CD4-positive, alpha-beta memory T cell (primary cell): ENCODE measurements around the gene ZNF345. TPM values are rescaled to one million over a fixed set of nuclear protein-coding genes. Genes with fewer than 3 reads are reported as not detected.

Experiments
- CTCF ChIA-PET: fragments of 350-600 bp; sonication (Branson Sonifier 250); formaldehyde crosslinking; loops from one replicate; lab custom pipeline; 2021; ENCODE audit warnings: inconsistent platforms; ENCODE audit not compliant: partially characterized antibody; lab: Charles Lee
- POLR2A ChIA-PET: fragments of 350-600 bp; sonication (Branson Sonifier 250); formaldehyde crosslinking; loops from one replicate; lab custom pipeline; 2021; ENCODE audit not compliant: partially characterized antibody; lab: Charles Lee
- DNase-seq, 5 donors: peaks; one replicate each; pipeline versions ENCODE4 v3.0.0 to v3.0.0-alpha.2; 2020 to 2022; ENCODE audit warnings: mixed read lengths in 1 of 5
- H3K27ac ChIP-seq: one replicate; pipeline ENCODE4 v1.7.0; 2013; ENCODE audit warnings: low read depth, low read length
- H3K27me3 ChIP-seq: 2 replicates; pipeline ENCODE4 v1.7.0; 2013; ENCODE audit warnings: mild to moderate bottlenecking, low read length, moderate library complexity; ENCODE audit not compliant: insufficient read depth
- H3K36me3 ChIP-seq: 2 replicates; pipeline ENCODE4 v1.7.0; 2013; ENCODE audit warnings: mild to moderate bottlenecking, low read length, moderate library complexity; ENCODE audit not compliant: insufficient read depth
- H3K4me1 ChIP-seq: 2 replicates; pipeline ENCODE4 v1.7.0; 2013; ENCODE audit warnings: mild to moderate bottlenecking, low read length, moderate library complexity; ENCODE audit not compliant: insufficient read depth
- H3K4me3 ChIP-seq, 2 donors: one replicate each; pipeline ENCODE4 v1.7.0; 2013; ENCODE audit warnings: low read length in 2 of 2, mild to moderate bottlenecking in 1 of 2
- H3K9me3 ChIP-seq, 2 donors: one replicate each; pipeline ENCODE4 v1.7.0; 2013; ENCODE audit warnings: low read length in 2 of 2, control low read depth in 1 of 2; ENCODE audit not compliant: control insufficient read depth in 1 of 2
- H3K27ac Mint-ChIP-seq, 7 donors: one replicate each; pipeline ENCODE4 v1.8.0; 2020 to 2021; ENCODE audit warnings: mixed read lengths in 7 of 7, mild to moderate bottlenecking in 6 of 7, inconsistent platforms in 3 of 7, moderate library complexity in 3 of 7
- H3K27me3 Mint-ChIP-seq, 2 donors: one replicate each; pipeline ENCODE4 v1.8.0; 2020 to 2021; ENCODE audit warnings: mixed read lengths in 2 of 2
- H3K36me3 Mint-ChIP-seq, 2 donors: one replicate each; pipeline ENCODE4 v1.8.0; 2020 to 2021; ENCODE audit warnings: mixed read lengths in 2 of 2, inconsistent platforms in 1 of 2, mild to moderate bottlenecking in 1 of 2
- H3K4me1 Mint-ChIP-seq, 4 donors: one replicate each; pipeline ENCODE4 v1.8.0; 2020 to 2021; ENCODE audit warnings: mixed read lengths in 4 of 4, mild to moderate bottlenecking in 1 of 4
- H3K4me3 Mint-ChIP-seq, 8 donors: one replicate each; pipeline ENCODE4 v1.8.0; 2020 to 2021; ENCODE audit warnings: mixed read lengths in 8 of 8, mild to moderate bottlenecking in 7 of 8, moderate library complexity in 6 of 8, inconsistent platforms in 3 of 8
- H3K9me3 Mint-ChIP-seq, 8 donors: one replicate each; pipeline ENCODE4 v1.8.0; 2020 to 2021; ENCODE audit warnings: mixed read lengths in 8 of 8, mild to moderate bottlenecking in 5 of 8, inconsistent platforms in 3 of 8, moderate library complexity in 1 of 8
- intact Hi-C: fragments of 100-400 bp; cut with micrococcal nuclease; formaldehyde crosslinking; loops from one replicate; pipeline ENCODE4 v1.15.1; 2023
- polyA plus RNA-seq, 2 donors: library from polyadenylated mRNA; unstranded; fragments of 300-500 nt; fragmentation: Illumina TruSeq; gene quantifications; one replicate each; pipeline ENCODE4 v1.2.3, GENCODE V29; 2021
- total RNA-seq, 2 experiments: library from RNA; stranded (reverse); gene quantifications; one replicate each; pipeline ENCODE4 v1.2.3, GENCODE V29; 2021

ZNF345 gene
- total and polyA plus RNA-seq, 4 experiments from 2014 or later, result 7.9 to 18.0 (median 13.8) TPM

DNA sequence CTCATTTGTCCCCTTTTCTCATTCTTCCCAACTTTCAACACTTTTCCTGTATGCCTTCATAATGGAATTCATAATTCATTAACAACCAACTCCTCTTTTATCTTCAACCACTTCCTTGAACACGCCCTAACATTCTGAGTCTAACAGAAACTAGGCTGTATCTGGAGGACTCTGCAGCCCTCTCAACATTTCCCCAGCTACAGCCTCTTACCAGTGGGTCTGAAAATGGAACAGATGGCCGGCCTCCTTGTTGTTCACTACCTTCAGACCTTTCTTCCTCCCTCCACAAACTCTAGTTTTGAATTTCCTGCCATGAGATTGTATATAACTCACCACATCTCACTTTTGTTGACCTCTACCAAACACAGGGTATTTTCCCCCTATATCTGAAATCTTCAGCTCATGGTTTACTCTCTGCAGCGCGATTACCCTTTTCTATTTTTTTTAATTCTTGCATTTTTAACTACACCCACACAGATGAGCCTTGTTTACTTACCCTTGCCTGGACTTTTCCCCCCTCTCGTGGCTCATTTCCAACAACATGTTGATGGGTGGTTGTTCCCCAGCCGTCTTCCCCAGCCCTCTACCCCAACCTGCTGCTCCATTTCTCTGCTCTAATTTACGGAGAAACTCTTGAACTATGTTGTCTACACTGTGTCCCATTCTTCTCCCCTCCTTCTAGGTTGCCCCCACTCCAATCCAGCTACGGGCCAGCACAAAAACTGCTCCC, 13.3 kb upstream of the ZNF345 start:
- ChIA-PET CTCF (interaction anchor here (0.9 to 1.5 kb wide), 5 partner anchors 9 to 136 kb away, joined by 3 to 8 read pairs (median 4); partner anchors contain the start of gene ZNF345), POLR2A (interaction anchor here (0.5 to 5.0 kb wide), 18 partner anchors 13 to 758 kb away, joined by 3 to 183 read pairs (median 4); partner anchors contain the start of genes ZFP14, ZNF260, ZNF345 and ZNF383)
- Mint-ChIP-seq H3K36me3 (peaks cover 32 to 48% of the 10 kb centered on the region in 2 donors), H3K4me1 (peaks cover 0 to 14% (median 5%) of the 10 kb centered on the region in 4 donors), H3K4me3 (no peak overlapping the region), H3K27ac (no peak overlapping the region), H3K9me3 (peaks cover 0 to 47% (median 34%) of the 10 kb centered on the region in 8 donors), H3K27me3 (no peaks in the 10 kb centered on the region)
- Histone ChIP-seq H3K4me3 (peak overlapping the region; percentile 48 to 97), H3K36me3 (no peaks in the 10 kb centered on the region), H3K4me1 (peaks cover 18% of the 10 kb centered on the region), H3K27ac (peak overlapping the region; percentile 73), H3K9me3 (peaks cover 0 to 25% of the 10 kb centered on the region in 2 donors), H3K27me3 (no peaks in the 10 kb centered on the region)
- peak in 1 of 5 donors; percentile 1 for DNase-seq
- intact Hi-C loops, result loop anchor here (5.0 kb wide), 1 partner anchor 170 kb away; the partner anchor contains the start of gene ZNF461

- Mint-ChIP-seq H3K27me3 (no peaks in the 10 kb centered on the region), H3K9me3 (peaks cover 0 to 41% (median 29%) of the 10 kb centered on the region in 8 donors), H3K27ac (peak within 1 kb of the TSS in 2 of 7 donors; percentile 45 to 54), H3K36me3 (peaks cover 29 to 46% of the 10 kb centered on the region in 2 donors), H3K4me1 (peaks cover 0 to 13% (median 5%) of the 10 kb centered on the region in 4 donors), H3K4me3 (peak within 1 kb of the TSS in 4 of 8 donors; percentile 31 to 71 (median 44))
- POLR2A ChIA-PET, result interaction anchor here (0.5 to 5.0 kb wide), 21 partner anchors 12 to 857 kb away, joined by 3 to 183 read pairs (median 4); partner anchors contain the start of genes ZFP14, ZNF260, ZNF345 and ZNF383
- Histone ChIP-seq H3K36me3 (no peaks in the 10 kb centered on the region), H3K4me1 (peaks cover 18% of the 10 kb centered on the region), H3K9me3 (peaks cover 0 to 22% of the 10 kb centered on the region in 2 donors), H3K27ac (peak within 1 kb of the TSS; percentile 73), H3K4me3 (peak within 1 kb of the TSS; percentile 48 to 97), H3K27me3 (no peaks in the 10 kb centered on the region)
- intact Hi-C loops, result loop anchor here (1.0 to 5.0 kb wide), 9 partner anchors 12 to 349 kb away; partner anchors contain the start of genes ZNF345, ZNF382, ZNF461 and ZNF566
- CTCF ChIA-PET, result interaction anchor here (0.9 to 1.5 kb wide), 5 partner anchors 8 to 135 kb away, joined by 3 to 8 read pairs (median 4); partner anchors contain the start of gene ZNF345
- DNase-seq, result peak; percentile 88 to 94 (median 91)
These were observed 12.5 kb upstream of the ZNF345 start, which contains the start of gene ZNF790 for GRCh38 chr19:36837906-36838783. Gene ZNF790, minus strand, starts transcription at chr19:36838387. Its CDS starts 12,768 bp downstream, at chr19:36825619.

DNA sequence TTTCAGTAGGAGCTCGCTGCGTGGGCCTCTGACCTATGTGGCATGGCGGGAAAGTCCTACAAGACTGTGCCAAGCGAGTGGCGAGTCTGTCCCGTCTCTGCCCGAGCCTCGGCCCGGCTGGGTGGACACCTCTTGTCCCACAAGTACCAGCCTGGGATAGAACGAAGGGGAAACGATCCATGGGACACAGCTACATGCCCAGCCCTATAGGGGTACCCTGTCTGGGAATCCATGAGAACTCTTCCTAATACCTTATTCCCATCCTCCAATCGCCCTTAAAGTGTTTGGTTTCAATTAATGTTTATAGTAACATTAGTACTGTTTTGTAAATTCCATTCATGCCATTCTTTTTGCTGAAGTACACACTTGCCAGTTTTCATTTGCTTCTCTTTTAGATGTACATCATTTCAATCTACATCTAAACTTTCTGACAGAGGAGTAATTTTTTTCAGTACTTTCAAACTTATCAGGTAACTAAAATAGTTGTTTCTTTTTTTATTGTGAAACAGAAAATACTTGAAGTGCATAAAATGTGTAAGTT, 11.8 kb upstream of the ZNF345 start:
- Histone ChIP-seq H3K27me3 (no peaks in the 10 kb centered on the region), H3K4me1 (peaks cover 18% of the 10 kb centered on the region), H3K36me3 (no peaks in the 10 kb centered on the region), H3K4me3 (peak overlapping the region; percentile 48 to 97), H3K9me3 (peaks cover 0 to 15% of the 10 kb centered on the region in 2 donors), H3K27ac (peak overlapping the region; percentile 73)
- ChIA-PET POLR2A (interaction anchor here (0.6 to 5.0 kb wide), 12 partner anchors 11 to 857 kb away, joined by 3 to 183 read pairs (median 6); partner anchors contain the start of genes ZNF345, ZNF529, ZNF540 and ZNF567), CTCF (interaction anchor here (1.3 kb wide), 1 partner anchor 10 kb away, joined by 3 read pairs; no protein-coding TSS in a partner anchor)
- H3K27me3 Mint-ChIP-seq, result no peaks in the 10 kb centered on the region
- H3K4me3 Mint-ChIP-seq, result peak overlapping the region in 3 of 8 donors; percentile 33 to 71 (median 55)
- intact Hi-C loops, result loop anchor here (1.0 to 5.0 kb wide), 9 partner anchors 11 to 350 kb away; partner anchors contain the start of genes ZNF345, ZNF382, ZNF461 and ZNF566
- peaks cover 0 to 13% (median 5%) of the 10 kb centered on the region in 4 donors for H3K4me1 Mint-ChIP-seq
- no peak for DNase-seq
- H3K27ac Mint-ChIP-seq, result peak overlapping the region in 2 of 7 donors; percentile 45 to 54
- H3K36me3 Mint-ChIP-seq, result peaks cover 27 to 43% of the 10 kb centered on the region in 2 donors
- peaks cover 0 to 34% (median 23%) of the 10 kb centered on the region in 8 donors for H3K9me3 Mint-ChIP-seq

- no peak overlapping the region for H3K4me3 ChIP-seq
- ChIA-PET CTCF (interaction anchor here (1.9 kb wide), 1 partner anchor 10 kb away, joined by 8 read pairs; the partner anchor contains the start of gene ZNF790), POLR2A (interaction anchor here (5.2 kb wide), 1 partner anchor 10 kb away, joined by 183 read pairs; the partner anchor contains the start of gene ZNF790)
- no peaks in the 10 kb centered on the region for H3K27me3 ChIP-seq
- H3K27ac ChIP-seq, result no peak overlapping the region
- H3K36me3 ChIP-seq, result no peaks in the 10 kb centered on the region
- no peaks in the 10 kb centered on the region for H3K27me3 Mint-ChIP-seq
- peaks cover 27 to 31% of the 10 kb centered on the region in 2 donors for H3K36me3 Mint-ChIP-seq
- peak overlapping the region in 3 of 7 donors; percentile 34 to 95 (median 90) for H3K27ac Mint-ChIP-seq
- peaks cover 29% of the 10 kb centered on the region for H3K4me1 ChIP-seq
- intact Hi-C loops, result no loop called here
- no peaks in the 10 kb centered on the region for H3K9me3 ChIP-seq
- H3K4me1 Mint-ChIP-seq, result peaks cover 3 to 10% (median 6%) of the 10 kb centered on the region in 4 donors
- peaks cover 0 to 13% (median 3%) of the 10 kb centered on the region in 8 donors for H3K9me3 Mint-ChIP-seq
- H3K4me3 Mint-ChIP-seq, result peak overlapping the region in 4 of 8 donors; percentile 69 to 85 (median 80)
- DNase-seq, result no peak
These were observed 2.7 kb upstream of the ZNF345 start for GRCh38 chr19:36847968-36848367.

GRCh38 chr19:36849701-36850558, 746 bp upstream of the ZNF345 start:
- DNase-seq, result peak; percentile 86 to 96 (median 88)
- H3K4me3 ChIP-seq, result peak overlapping the region; percentile 88 to 97
- peaks cover 0 to 5% of the 10 kb centered on the region in 2 donors for H3K9me3 ChIP-seq
- peaks cover 33 to 34% of the 10 kb centered on the region in 2 donors for H3K36me3 Mint-ChIP-seq
- CTCF ChIA-PET, result interaction anchor here (1.0 to 1.9 kb wide), 4 partner anchors 10 to 657 kb away, joined by 3 to 8 read pairs (median 4); partner anchors contain the start of genes ZNF790 and ZNF793
- intact Hi-C loops, result loop anchor here (1.0 to 2.0 kb wide), 15 partner anchors 12 to 636 kb away; partner anchors contain the start of genes ZNF260, ZNF420, ZNF461 and ZNF527
- H3K27ac ChIP-seq, result peak overlapping the region; percentile 86
- peaks cover 4% of the 10 kb centered on the region for H3K36me3 ChIP-seq
- POLR2A ChIA-PET, result interaction anchor here (0.7 to 5.2 kb wide), 36 partner anchors 9 to 1058 kb away, joined by 3 to 183 read pairs (median 5); partner anchors contain the start of genes POLR2I, TBCB, ZFP14 and ZFP30
- peaks cover 3 to 22% (median 11%) of the 10 kb centered on the region in 4 donors for H3K4me1 Mint-ChIP-seq
- H3K27me3 ChIP-seq, result no peaks in the 10 kb centered on the region
- H3K27ac Mint-ChIP-seq, result no peak overlapping the region
- no peaks in the 10 kb centered on the region for H3K27me3 Mint-ChIP-seq
- H3K4me1 ChIP-seq, result peaks cover 29% of the 10 kb centered on the region
- H3K9me3 Mint-ChIP-seq, result peaks cover 0 to 11% (median 4%) of the 10 kb centered on the region in 8 donors
- H3K4me3 Mint-ChIP-seq, result no peak overlapping the region
